Liver (tissue), 9 donors: Measurements from ENCODE around the gene TMEM154. TPM values are rescaled to one million over a fixed set of nuclear protein-coding genes. Genes with fewer than 3 reads are reported as not detected.

Source experiments
- DNase-seq: peaks from one replicate; pipeline ENCODE4 v3.0.0-alpha.2; 2017; ENCODE audit warnings: low spot score
- H3K27ac ChIP-seq, 2 donors: one replicate each; pipeline ENCODE4 v1.7.0; 2013; ENCODE audit warnings: inconsistent platforms in 2 of 2, low read length in 2 of 2, control low read depth in 1 of 2, low read depth in 1 of 2, mild to moderate bottlenecking in 1 of 2
- H3K27me3 ChIP-seq, 4 donors: one replicate each; pipeline versions ENCODE4 v1.6.1 to v1.7.0; 2013; ENCODE audit warnings: low read length in 3 of 4, inconsistent platforms in 1 of 4, mild to moderate bottlenecking in 1 of 4, moderate library complexity in 1 of 4; ENCODE audit not compliant: control insufficient read depth in 4 of 4, insufficient read depth in 4 of 4
- H3K36me3 ChIP-seq, 4 donors: one replicate each; pipeline versions ENCODE4 v1.6.1 to v1.7.0; 2013; ENCODE audit warnings: low read length in 3 of 4, mild to moderate bottlenecking in 3 of 4, low read depth in 1 of 4, moderate library complexity in 1 of 4; ENCODE audit not compliant: control insufficient read depth in 4 of 4, insufficient read depth in 3 of 4
- H3K4me1 ChIP-seq, 4 donors: one replicate each; pipeline versions ENCODE4 v1.6.1 to v1.7.0; 2013; ENCODE audit warnings: low read length in 3 of 4, mild to moderate bottlenecking in 3 of 4, moderate library complexity in 1 of 4; ENCODE audit not compliant: control insufficient read depth in 4 of 4, insufficient read depth in 4 of 4
- H3K4me3 ChIP-seq, 3 donors: one replicate each; pipeline versions ENCODE4 v1.6.1 to v1.7.0; 2013; ENCODE audit warnings: low read length in 3 of 3, control low read depth in 1 of 3, low read depth in 1 of 3, mild to moderate bottlenecking in 1 of 3
- H3K9ac ChIP-seq, 2 donors: one replicate each; pipeline ENCODE4 v1.7.0; 2013; ENCODE audit warnings: low read length in 2 of 2, mild to moderate bottlenecking in 2 of 2, moderate library complexity in 2 of 2, control low read depth in 1 of 2, low read depth in 1 of 2
- H3K9me3 ChIP-seq, 4 donors: one replicate each; pipeline versions ENCODE4 v1.6.1 to v1.7.0; 2013; ENCODE audit warnings: low read length in 3 of 4; ENCODE audit not compliant: control insufficient read depth in 4 of 4
- CTCF ChIP-seq: fragments of 150-350 bp; IDR thresholded peaks from 2 replicates; pipeline ENCODE4 v1.5.1; 2017; ENCODE audit warnings: improper control_type of control experiment, low read depth, low read length; ENCODE audit not compliant: missing input control
- EGR1 ChIP-seq, 2 donors: IDR thresholded peaks; 2 replicates each; pipeline ENCODE4 v1.6.1; 2016 to 2018; ENCODE audit warnings: antibody characterized with exemption in 2 of 2, low read depth in 2 of 2
- FOXA1 ChIP-seq: IDR thresholded peaks from 2 replicates; pipeline ENCODE4 v1.6.1; 2016; ENCODE audit warnings: antibody characterized with exemption
- FOXA2 ChIP-seq: IDR thresholded peaks from 2 replicates; pipeline ENCODE4 v1.6.1; 2016; ENCODE audit warnings: antibody characterized with exemption
- GABPA ChIP-seq, 2 donors: IDR thresholded peaks in 1 of 2; conservative IDR thresholded peaks in 1 of 2; 2 replicates each; pipeline ENCODE4 v1.6.1; 2016; ENCODE audit warnings: antibody characterized with exemption in 2 of 2, mild to moderate bottlenecking in 1 of 2, moderate library complexity in 1 of 2
- HNF4G ChIP-seq: IDR thresholded peaks from 2 replicates; pipeline ENCODE4 v1.6.1; 2016; ENCODE audit warnings: antibody characterized with exemption
- JUND ChIP-seq, 2 donors: IDR thresholded peaks; 2 replicates each; pipeline ENCODE4 v1.6.1; 2016; ENCODE audit warnings: antibody characterized with exemption in 2 of 2
- MAX ChIP-seq: IDR thresholded peaks from 2 replicates; pipeline ENCODE4 v1.6.1; 2016; ENCODE audit warnings: antibody characterized with exemption
- NR2F2 ChIP-seq: IDR thresholded peaks from 2 replicates; pipeline ENCODE4 v1.6.1; 2016; ENCODE audit warnings: antibody characterized with exemption
- REST ChIP-seq: IDR thresholded peaks from 2 replicates; pipeline ENCODE4 v1.6.1; 2016; ENCODE audit warnings: antibody characterized with exemption, mild to moderate bottlenecking
- RXRA ChIP-seq, 2 donors: IDR thresholded peaks; 2 replicates each; pipeline ENCODE4 v1.6.1; 2017 to 2018; ENCODE audit warnings: antibody characterized with exemption in 2 of 2, mild to moderate bottlenecking in 1 of 2
- SP1 ChIP-seq: IDR thresholded peaks from 2 replicates; pipeline ENCODE4 v1.6.1; 2018; ENCODE audit warnings: antibody characterized with exemption, mild to moderate bottlenecking
- TAF1 ChIP-seq: conservative IDR thresholded peaks from 2 replicates; pipeline ENCODE4 v1.6.1; 2016; ENCODE audit warnings: antibody characterized with exemption, mild to moderate bottlenecking
- YY1 ChIP-seq: IDR thresholded peaks from 2 replicates; pipeline ENCODE4 v1.6.1; 2016; ENCODE audit warnings: antibody characterized with exemption, mild to moderate bottlenecking
- ZBTB33 ChIP-seq: IDR thresholded peaks from 2 replicates; pipeline ENCODE4 v1.6.1; 2016; ENCODE audit warnings: antibody characterized with exemption
- WGBS: extraction: QIAGEN DNeasy Blood & Tissue Kit; methylation state at CpG from one replicate; pipeline ENCODE4 v1.1.7; 2013; 5-methylcytosine and 5-hydroxymethylcytosine counted together
- polyA plus RNA-seq, 2 donors: library from polyadenylated mRNA; stranded (reverse) in 1 of 2; unstranded in 1 of 2; fragments of 200-250 nt in 1 of 2; fragments of >200 nt in 1 of 2; fragmentation: Nextera tagmentation in 1 of 2; extraction: Ambion mirVana in 1 of 2; gene quantifications; one replicate each; pipeline versions ENCODE4 v1.2.1 to v1.2.3, GENCODE V29; 2013 to 2015
- total RNA-seq, 2 donors: library from RNA; depleted of rRNA; stranded (reverse); fragments of >200 nt; gene quantifications; one replicate each; pipeline ENCODE4 v1.2.3, GENCODE V29; 2014
- TF ChIP-seq, protein P1 (sequence below): IDR thresholded peaks from 2 replicates; pipeline ENCODE4 v1.6.1; 2016; ENCODE audit warnings: antibody characterized with exemption
- donor health status: healthy.
- donor health status: healthy.
- donor health status: healthy.
- donor health status: healthy.
- donor health status: healthy.

The TMEM154 gene
- total and polyA plus RNA-seq, 4 donors, result 0.32 to 4.4 (median 2.3) TPM

DNA sequence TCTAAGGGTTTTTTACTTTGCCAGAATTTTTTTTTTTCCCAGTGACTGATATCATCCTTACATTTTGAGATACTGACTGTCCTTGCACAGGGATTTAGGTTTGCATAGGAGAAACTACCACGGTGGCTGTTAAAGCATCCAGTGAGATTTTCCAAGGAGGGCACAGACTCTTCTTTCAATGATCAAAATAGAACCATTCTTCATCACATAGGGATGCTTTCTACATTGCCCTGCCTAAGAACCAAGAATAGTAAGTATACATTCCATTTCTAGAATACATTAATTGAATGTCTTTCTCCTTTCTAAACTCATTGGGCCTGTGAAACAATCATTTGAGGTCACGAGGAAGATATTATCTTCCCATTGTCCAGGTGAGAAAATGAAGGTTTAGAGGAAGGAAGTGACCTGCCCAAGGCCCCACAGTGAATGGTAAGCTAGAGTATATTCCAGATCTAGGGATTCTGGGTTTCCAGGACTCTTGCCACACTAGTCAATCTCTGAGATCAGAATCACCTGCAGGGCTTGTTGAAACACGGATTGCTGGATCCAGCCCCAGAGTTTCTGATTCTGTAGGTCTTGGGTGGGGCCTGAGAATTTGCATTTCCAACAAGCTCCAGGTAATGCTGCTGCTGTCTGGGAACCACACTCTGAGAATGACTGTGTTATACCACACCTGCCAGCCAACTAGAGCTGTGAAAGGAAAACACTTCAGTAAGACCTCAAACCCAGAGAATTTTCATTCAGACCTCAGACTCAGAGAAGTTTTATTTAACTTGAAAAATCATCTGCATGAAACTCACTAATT is 17.7 kb upstream of the TMEM154 start:
- Histone ChIP-seq H3K4me3 (no peak overlapping the region), H3K27ac (no peak overlapping the region), H3K9me3 (no peaks in the 10 kb centered on the region), H3K9ac (no peak overlapping the region), H3K27me3 (no peaks in the 10 kb centered on the region), H3K4me1 (no peaks in the 10 kb centered on the region), H3K36me3 (no peaks in the 10 kb centered on the region)
- WGBS, result 80% methylated on average over 3 of the region's 3 CpGs
- TF ChIP-seq RXRA (IDR thresholded peaks at IDR 0.05), result no peak
- no peak for TF ChIP-seq TAF1
- TF ChIP-seq SP1, result no peak
- no peak for TF ChIP-seq EGR1 (IDR thresholded peaks at IDR 0.05; ENCODE audit: low read depth in 2 of 2)
- no peak for TF ChIP-seq GABPA (IDR thresholded peaks at IDR 0.05 in 1 of 2, conservative IDR thresholded peaks at IDR 0.05 in 1 of 2)
- no peak for TF ChIP-seq FOXA1
- TF ChIP-seq FOXA2, result no peak
- TF ChIP-seq YY1, result no peak
- TF ChIP-seq MAX, result no peak
- TF ChIP-seq ZBTB33, result no peak
- no peak for TF ChIP-seq REST
- no peak for TF ChIP-seq CTCF
- no peak for DNase-seq

GRCh38 chr4:152696764-152697261 is 17.0 kb upstream of the TMEM154 start:
- Histone ChIP-seq H3K4me3 (no peak overlapping the region), H3K27ac (no peak overlapping the region), H3K4me1 (no peaks in the 10 kb centered on the region), H3K9me3 (no peaks in the 10 kb centered on the region), H3K36me3 (no peaks in the 10 kb centered on the region), H3K27me3 (no peaks in the 10 kb centered on the region), H3K9ac (no peak overlapping the region)
- WGBS, result 79% methylated on average over 5 of the region's 5 CpGs
- no peak for DNase-seq
- TF ChIP-seq JUND (IDR thresholded peaks at IDR 0.05) (no peak), FOXA1 (no peak), HNF4G (no peak), NR2F2 (no peak), CTCF (no peak), GABPA (IDR thresholded peaks at IDR 0.05 in 1 of 2, conservative IDR thresholded peaks at IDR 0.05 in 1 of 2) (no peak), RXRA (IDR thresholded peaks at IDR 0.05) (no peak), EGR1 (IDR thresholded peaks at IDR 0.05; ENCODE audit: low read depth in 2 of 2) (no peak), MAX (no peak), REST (no peak)
- TF ChIP-seq, protein P1, sequence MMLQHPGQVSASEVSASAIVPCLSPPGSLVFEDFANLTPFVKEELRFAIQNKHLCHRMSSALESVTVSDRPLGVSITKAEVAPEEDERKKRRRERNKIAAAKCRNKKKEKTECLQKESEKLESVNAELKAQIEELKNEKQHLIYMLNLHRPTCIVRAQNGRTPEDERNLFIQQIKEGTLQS, result no peak
